ENCODE measurements around the gene MTMR8. TPM values are rescaled to one million over a fixed set of nuclear protein-coding genes. Genes with fewer than 3 reads are reported as not detected.
A peak's percentile ranks its signal among the peaks of the same experiment; 100 is the strongest.
"Not testable (repeated sequence)": the region's sequence is repeated elsewhere in the genome, so short reads cannot be mapped to it uniquely, and the experiment has no call there.

MTMR8 gene
- total and polyA plus RNA-seq, 5 donors from 2014 or later: 1.8 to 7.2 (median 5.2) TPM

GRCh38 chrX:64398088-64398487 lies 2.8 kb upstream of the MTMR8 start:
- H3K4me3 ChIP-seq (ENCODE audit: low read depth, low read length): no peak overlapping the region
- Mint-ChIP-seq H3K36me3 (no peaks in the 10 kb centered on the region), H3K9me3 (peaks cover 0 to 3% (median 0%) of the 10 kb centered on the region in 7 donors), H3K27me3 (no peaks in the 10 kb centered on the region), H3K27ac (no peak overlapping the region), H3K4me3 (no peak overlapping the region), H3K4me1 (peaks cover 0 to 19% (median 12%) of the 10 kb centered on the region in 4 donors)
- no peaks in the 10 kb centered on the region for H3K4me1 ChIP-seq (ENCODE audit: control insufficient read depth, insufficient read depth, low read length, poor library complexity, severe bottlenecking)
- DNase-seq (no peak), ATAC-seq (ENCODE audit: low read depth in 2 of 2) (no peak)
- H3K36me3 ChIP-seq (ENCODE audit: control insufficient read depth, insufficient read depth, low read length): no peaks in the 10 kb centered on the region
- H3K27ac ChIP-seq (ENCODE audit: insufficient read depth, low read length, poor library complexity, severe bottlenecking): no peak overlapping the region
- H3K9me3 ChIP-seq (ENCODE audit: control insufficient read depth in 2 of 2, low read length in 2 of 2): no peaks in the 10 kb centered on the region
- H3K27me3 ChIP-seq (ENCODE audit: control insufficient read depth, insufficient read depth, low read length): no peaks in the 10 kb centered on the region

- peak overlapping the region; percentile 94 to 99 (median 96) for H3K4me3 Mint-ChIP-seq
- H3K36me3 ChIP-seq (ENCODE audit: control insufficient read depth, insufficient read depth, low read length): no peaks in the 10 kb centered on the region
- H3K27ac Mint-ChIP-seq: peak overlapping the region; percentile 84 to 91 (median 91)
- ATAC-seq (ENCODE audit: low read depth in 2 of 2) (peak in 1 of 2 donors; percentile 8), DNase-seq (no peak)
- peak overlapping the region; percentile 82 for H3K4me3 ChIP-seq (ENCODE audit: low read depth, low read length)
- peaks cover 0 to 2% (median 0%) of the 10 kb centered on the region in 7 donors for H3K9me3 Mint-ChIP-seq
- H3K36me3 Mint-ChIP-seq: no peaks in the 10 kb centered on the region
- H3K9me3 ChIP-seq (ENCODE audit: control insufficient read depth in 2 of 2, low read length in 2 of 2): no peaks in the 10 kb centered on the region
- H3K27me3 Mint-ChIP-seq: no peaks in the 10 kb centered on the region
- no peak overlapping the region for H3K27ac ChIP-seq (ENCODE audit: insufficient read depth, low read length, poor library complexity, severe bottlenecking)
- H3K4me1 ChIP-seq (ENCODE audit: control insufficient read depth, insufficient read depth, low read length, poor library complexity, severe bottlenecking): no peaks in the 10 kb centered on the region
- H3K27me3 ChIP-seq (ENCODE audit: control insufficient read depth, insufficient read depth, low read length): no peaks in the 10 kb centered on the region
- peaks cover 0 to 30% (median 18%) of the 10 kb centered on the region in 4 donors for H3K4me1 Mint-ChIP-seq
Measured at GRCh38 chrX:64395568-64395929, 297 bp upstream of the MTMR8 start.

GRCh38 chrX:64394059-64394873 lies 986 bp downstream of the MTMR8 start:
- DNase-seq (peak in 1 of 3 donors; percentile 6), ATAC-seq (ENCODE audit: low read depth in 2 of 2) (no peak)
- H3K36me3 Mint-ChIP-seq: no peaks in the 10 kb centered on the region
- peak overlapping the region; percentile 94 to 99 (median 96) for H3K4me3 Mint-ChIP-seq
- Histone ChIP-seq H3K9me3 (ENCODE audit: control insufficient read depth in 2 of 2, low read length in 2 of 2) (no peaks in the 10 kb centered on the region), H3K27me3 (ENCODE audit: control insufficient read depth, insufficient read depth, low read length) (no peaks in the 10 kb centered on the region), H3K27ac (ENCODE audit: insufficient read depth, low read length, poor library complexity, severe bottlenecking) (no peak overlapping the region), H3K36me3 (ENCODE audit: control insufficient read depth, insufficient read depth, low read length) (no peaks in the 10 kb centered on the region), H3K4me3 (ENCODE audit: low read depth, low read length) (peak overlapping the region; percentile 82), H3K4me1 (ENCODE audit: control insufficient read depth, insufficient read depth, low read length, poor library complexity, severe bottlenecking) (no peaks in the 10 kb centered on the region)
- H3K9me3 Mint-ChIP-seq: peaks cover 0 to 2% (median 0%) of the 10 kb centered on the region in 7 donors
- peaks cover 0 to 30% (median 22%) of the 10 kb centered on the region in 4 donors for H3K4me1 Mint-ChIP-seq
- peak overlapping the region; percentile 90 to 91 (median 91) for H3K27ac Mint-ChIP-seq
- no peaks in the 10 kb centered on the region for H3K27me3 Mint-ChIP-seq

- Mint-ChIP-seq H3K27me3 (no peaks in the 10 kb centered on the region), H3K4me3 (no peak overlapping the region), H3K4me1 (peaks cover 0 to 22% (median 15%) of the 10 kb centered on the region in 4 donors), H3K36me3 (peaks cover 18% of the 10 kb centered on the region), H3K27ac (no peak overlapping the region), H3K9me3 (peaks cover 0 to 13% (median 3%) of the 10 kb centered on the region in 7 donors)
- no peak for DNase-seq
- no peak overlapping the region for H3K4me3 ChIP-seq (ENCODE audit: low read depth, low read length)
- no peak overlapping the region for H3K27ac ChIP-seq (ENCODE audit: insufficient read depth, low read length, poor library complexity, severe bottlenecking)
- no peaks in the 10 kb centered on the region for H3K4me1 ChIP-seq (ENCODE audit: control insufficient read depth, insufficient read depth, low read length, poor library complexity, severe bottlenecking)
- ATAC-seq (ENCODE audit: low read depth in 2 of 2): no peak
- no peaks in the 10 kb centered on the region for H3K27me3 ChIP-seq (ENCODE audit: control insufficient read depth, insufficient read depth, low read length)
- peaks cover 3% of the 10 kb centered on the region for H3K36me3 ChIP-seq (ENCODE audit: control insufficient read depth, insufficient read depth, low read length)
- H3K9me3 ChIP-seq (ENCODE audit: control insufficient read depth in 2 of 2, low read length in 2 of 2): peaks cover 9 to 16% of the 10 kb centered on the region in 2 experiments
Measured at GRCh38 chrX:64389489-64389888, 5.8 kb downstream of the MTMR8 start.

GRCh38 chrX:64380789-64381188 lies 14.5 kb downstream of the MTMR8 start:
- peaks cover 24 to 46% of the 10 kb centered on the region in 2 experiments for H3K9me3 ChIP-seq (ENCODE audit: control insufficient read depth in 2 of 2, low read length in 2 of 2)
- H3K36me3 ChIP-seq (ENCODE audit: control insufficient read depth, insufficient read depth, low read length); H3K27ac Mint-ChIP-seq; ATAC-seq (ENCODE audit: low read depth in 2 of 2); H3K4me3 Mint-ChIP-seq; H3K27ac ChIP-seq (ENCODE audit: insufficient read depth, low read length, poor library complexity, severe bottlenecking); H3K27me3 Mint-ChIP-seq; DNase-seq; H3K4me3 ChIP-seq (ENCODE audit: low read depth, low read length); H3K27me3 ChIP-seq (ENCODE audit: control insufficient read depth, insufficient read depth, low read length); H3K4me1 Mint-ChIP-seq; H3K4me1 ChIP-seq (ENCODE audit: control insufficient read depth, insufficient read depth, low read length, poor library complexity, severe bottlenecking): not testable (repeated sequence)
- H3K36me3 Mint-ChIP-seq: peaks cover 29% of the 10 kb centered on the region
- H3K9me3 Mint-ChIP-seq: peaks cover 0 to 47% (median 11%) of the 10 kb centered on the region in 7 donors

GRCh38 chrX:64379924-64380323 lies 15.3 kb downstream of the MTMR8 start:
- H3K4me1 Mint-ChIP-seq: no peaks in the 10 kb centered on the region
- H3K36me3 ChIP-seq (ENCODE audit: control insufficient read depth, insufficient read depth, low read length): no peaks in the 10 kb centered on the region
- ATAC-seq (ENCODE audit: low read depth in 2 of 2): no peak
- H3K9me3 Mint-ChIP-seq: peaks cover 0 to 43% (median 5%) of the 10 kb centered on the region in 7 donors
- peaks cover 21 to 46% of the 10 kb centered on the region in 2 experiments for H3K9me3 ChIP-seq (ENCODE audit: control insufficient read depth in 2 of 2, low read length in 2 of 2)
- no peaks in the 10 kb centered on the region for H3K4me1 ChIP-seq (ENCODE audit: control insufficient read depth, insufficient read depth, low read length, poor library complexity, severe bottlenecking)
- H3K36me3 Mint-ChIP-seq: peaks cover 25% of the 10 kb centered on the region
- DNase-seq: no peak
- H3K4me3 ChIP-seq (ENCODE audit: low read depth, low read length): no peak overlapping the region
- H3K27me3 ChIP-seq (ENCODE audit: control insufficient read depth, insufficient read depth, low read length): no peaks in the 10 kb centered on the region
- no peak overlapping the region for H3K27ac Mint-ChIP-seq
- H3K27me3 Mint-ChIP-seq: no peaks in the 10 kb centered on the region
- H3K27ac ChIP-seq (ENCODE audit: insufficient read depth, low read length, poor library complexity, severe bottlenecking): no peak overlapping the region
- H3K4me3 Mint-ChIP-seq: no peak overlapping the region

- Mint-ChIP-seq H3K4me3 (no peak overlapping the region), H3K36me3 (peaks cover 22% of the 10 kb centered on the region), H3K9me3 (peaks cover 0 to 44% (median 12%) of the 10 kb centered on the region in 7 donors), H3K4me1 (no peaks in the 10 kb centered on the region), H3K27ac (no peak overlapping the region), H3K27me3 (no peaks in the 10 kb centered on the region)
- Histone ChIP-seq H3K4me1 (ENCODE audit: control insufficient read depth, insufficient read depth, low read length, poor library complexity, severe bottlenecking) (no peaks in the 10 kb centered on the region), H3K9me3 (ENCODE audit: control insufficient read depth in 2 of 2, low read length in 2 of 2) (peaks cover 21 to 38% of the 10 kb centered on the region in 2 experiments), H3K4me3 (ENCODE audit: low read depth, low read length) (no peak overlapping the region), H3K27me3 (ENCODE audit: control insufficient read depth, insufficient read depth, low read length) (no peaks in the 10 kb centered on the region), H3K27ac (ENCODE audit: insufficient read depth, low read length, poor library complexity, severe bottlenecking) (no peak overlapping the region), H3K36me3 (ENCODE audit: control insufficient read depth, insufficient read depth, low read length) (no peaks in the 10 kb centered on the region)
- no peak for ATAC-seq (ENCODE audit: low read depth in 2 of 2)
- DNase-seq: no peak
Measured at GRCh38 chrX:64377753-64378152, 17.5 kb downstream of the MTMR8 start.

- Histone ChIP-seq H3K4me1 (ENCODE audit: control insufficient read depth, insufficient read depth, low read length, poor library complexity, severe bottlenecking) (no peaks in the 10 kb centered on the region), H3K36me3 (ENCODE audit: control insufficient read depth, insufficient read depth, low read length) (peaks cover 12% of the 10 kb centered on the region), H3K27ac (ENCODE audit: insufficient read depth, low read length, poor library complexity, severe bottlenecking) (no peak overlapping the region), H3K4me3 (ENCODE audit: low read depth, low read length) (no peak overlapping the region), H3K9me3 (ENCODE audit: control insufficient read depth in 2 of 2, low read length in 2 of 2) (no peaks in the 10 kb centered on the region), H3K27me3 (ENCODE audit: control insufficient read depth, insufficient read depth, low read length) (no peaks in the 10 kb centered on the region)
- no peak overlapping the region for H3K27ac Mint-ChIP-seq
- H3K9me3 Mint-ChIP-seq: peaks cover 0 to 2% (median 0%) of the 10 kb centered on the region in 7 donors
- H3K4me1 Mint-ChIP-seq: peaks cover 0 to 2% (median 0%) of the 10 kb centered on the region in 4 donors
- H3K27me3 Mint-ChIP-seq: no peaks in the 10 kb centered on the region
- ATAC-seq (ENCODE audit: low read depth in 2 of 2): no peak
- H3K36me3 Mint-ChIP-seq: peaks cover 34% of the 10 kb centered on the region
- no peak for DNase-seq
- H3K4me3 Mint-ChIP-seq: no peak overlapping the region
Measured at GRCh38 chrX:64352081-64352480, 43.2 kb downstream of the MTMR8 start.
